Fibroblast of skin of left biceps (primary cell): ENCODE measurements around the gene CFAP46.
A peak's percentile ranks its signal among the peaks of the same experiment; 100 is the strongest.
"Not testable (repeated sequence)": the region's sequence is repeated elsewhere in the genome, so short reads cannot be mapped to it uniquely, and the experiment has no call there.

Experiments
- DNase-seq, 2 experiments: peaks; one replicate each; pipeline ENCODE4 v3.0.0-alpha.2; 2013; ENCODE audit warnings: low read depth in 2 of 2

Gene CFAP46

GRCh38 chr10:132774902-132775863, 167.2 kb downstream of the CFAP46 start:
- DNase-seq, result peak; percentile 87 to 92

DNA sequence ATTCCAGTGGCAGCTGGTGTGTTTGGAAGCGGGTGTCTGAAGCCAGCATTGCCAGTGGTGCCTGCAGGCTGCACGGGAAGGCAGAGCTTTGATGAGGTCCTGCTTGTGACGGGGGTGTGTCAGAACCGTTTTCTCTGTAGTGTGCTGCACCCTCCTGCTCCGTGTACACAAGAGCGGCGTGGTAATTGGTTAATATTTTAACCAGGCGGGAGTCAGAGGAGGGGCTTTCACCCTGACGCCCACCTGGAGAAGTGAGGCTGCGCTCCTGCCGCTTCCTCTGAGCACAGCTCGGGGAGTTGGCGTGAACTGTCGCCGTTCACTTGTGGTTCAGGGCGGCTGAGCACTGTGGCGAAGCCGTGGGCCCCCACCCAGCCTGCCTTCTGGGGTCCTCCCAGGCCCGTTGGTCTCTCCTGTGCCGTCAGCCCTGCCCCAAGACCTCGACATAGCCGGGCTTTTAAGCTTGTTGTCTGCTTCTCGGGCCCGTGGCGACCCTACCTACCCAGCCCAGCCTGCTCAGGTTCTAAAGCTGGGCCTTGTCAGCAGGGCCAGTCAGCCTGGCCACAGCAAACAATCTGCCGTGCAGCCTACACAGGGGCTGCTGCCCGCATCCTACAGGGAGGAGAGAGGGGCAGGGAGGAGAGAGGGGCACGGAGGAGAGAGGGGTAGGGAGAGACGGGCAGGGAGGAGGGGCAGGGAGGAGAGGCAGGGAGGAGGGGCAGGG, 168.0 kb downstream of the CFAP46 start:
- no peak for DNase-seq

- DNase-seq, result not testable (repeated sequence)
These were observed 169.6 kb downstream of the CFAP46 start for GRCh38 chr10:132772816-132773215.

- no peak for DNase-seq
These were observed 172.0 kb downstream of the CFAP46 start for GRCh38 chr10:132770061-132771021.

- no peak for DNase-seq
These were observed 173.8 kb downstream of the CFAP46 start for GRCh38 chr10:132768346-132769248.

DNA sequence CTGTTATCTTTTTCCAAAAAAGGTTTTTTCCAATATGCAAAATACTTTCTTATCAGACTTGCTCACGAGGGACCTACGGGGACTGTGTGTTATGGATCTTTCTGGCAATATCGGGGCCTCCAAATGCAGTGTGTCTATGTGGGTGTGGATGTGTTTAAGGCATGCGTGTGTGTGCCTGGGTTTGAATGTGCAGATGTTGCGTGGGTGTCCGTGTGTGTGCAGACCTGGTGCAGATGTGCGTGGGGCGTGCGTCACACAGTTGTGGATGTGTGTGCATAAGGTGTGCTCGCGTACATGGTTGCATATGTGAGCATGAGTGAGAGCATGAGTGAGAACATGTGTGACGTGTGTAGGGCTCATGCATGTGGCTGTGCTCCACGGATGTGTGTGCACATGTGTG, 176.1 kb downstream of the CFAP46 start:
- no peak for DNase-seq

- no peak for DNase-seq
These were observed 176.9 kb downstream of the CFAP46 start for GRCh38 chr10:132765435-132765834.

GRCh38 chr10:132764108-132764507, 178.3 kb downstream of the CFAP46 start:
- no peak for DNase-seq

GRCh38 chr10:132763545-132763944, 178.8 kb downstream of the CFAP46 start:
- DNase-seq, result no peak

DNA sequence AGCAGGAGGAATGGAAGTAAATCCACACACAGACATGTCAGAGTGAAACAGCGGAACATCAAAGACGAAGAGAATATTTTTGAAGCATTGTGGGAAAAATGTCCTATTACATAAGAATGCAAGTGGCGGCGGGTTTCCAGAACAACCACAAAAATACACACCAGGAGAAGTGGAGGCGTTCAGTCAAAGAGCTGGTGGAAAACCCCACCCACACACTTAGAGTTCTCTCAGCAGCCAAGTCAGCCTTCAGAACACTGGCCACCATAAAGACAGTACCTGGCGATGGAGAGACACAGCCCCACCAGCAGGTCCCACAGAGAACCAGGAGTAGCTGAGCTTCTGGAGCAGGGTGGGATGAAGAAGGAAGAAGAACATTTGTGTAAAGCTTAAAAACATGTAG, 180.1 kb downstream of the CFAP46 start:
- DNase-seq, result no peak

GRCh38 chr10:132761395-132762060, 180.8 kb downstream of the CFAP46 start:
- no peak for DNase-seq

- DNase-seq, result no peak
These were observed 183.5 kb downstream of the CFAP46 start for GRCh38 chr10:132758865-132759264.
